ENCODE measurements around the gene GPX2.

- TF ChIP-seq, protein P1, sequence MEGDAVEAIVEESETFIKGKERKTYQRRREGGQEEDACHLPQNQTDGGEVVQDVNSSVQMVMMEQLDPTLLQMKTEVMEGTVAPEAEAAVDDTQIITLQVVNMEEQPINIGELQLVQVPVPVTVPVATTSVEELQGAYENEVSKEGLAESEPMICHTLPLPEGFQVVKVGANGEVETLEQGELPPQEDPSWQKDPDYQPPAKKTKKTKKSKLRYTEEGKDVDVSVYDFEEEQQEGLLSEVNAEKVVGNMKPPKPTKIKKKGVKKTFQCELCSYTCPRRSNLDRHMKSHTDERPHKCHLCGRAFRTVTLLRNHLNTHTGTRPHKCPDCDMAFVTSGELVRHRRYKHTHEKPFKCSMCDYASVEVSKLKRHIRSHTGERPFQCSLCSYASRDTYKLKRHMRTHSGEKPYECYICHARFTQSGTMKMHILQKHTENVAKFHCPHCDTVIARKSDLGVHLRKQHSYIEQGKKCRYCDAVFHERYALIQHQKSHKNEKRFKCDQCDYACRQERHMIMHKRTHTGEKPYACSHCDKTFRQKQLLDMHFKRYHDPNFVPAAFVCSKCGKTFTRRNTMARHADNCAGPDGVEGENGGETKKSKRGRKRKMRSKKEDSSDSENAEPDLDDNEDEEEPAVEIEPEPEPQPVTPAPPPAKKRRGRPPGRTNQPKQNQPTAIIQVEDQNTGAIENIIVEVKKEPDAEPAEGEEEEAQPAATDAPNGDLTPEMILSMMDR (IDR thresholded peaks at IDR 0.05; ENCODE audit: low read depth, low read length, missing input control), result no peak
- no peak for TF ChIP-seq RAD21 (IDR thresholded peaks at IDR 0.05)
- no peak for TF ChIP-seq TAF1 (conservative IDR thresholded peaks at IDR 0.05)
- TF ChIP-seq ATF3 (IDR thresholded peaks at IDR 0.05), result no peak
- no peak for TF ChIP-seq SP1 (IDR thresholded peaks at IDR 0.05)
- TF ChIP-seq ZBTB33 (IDR thresholded peaks at IDR 0.05), result no peak
- no peak for TF ChIP-seq JUND (IDR thresholded peaks at IDR 0.05)
- TF ChIP-seq MAX (IDR thresholded peaks at IDR 0.05), result no peak
- TF ChIP-seq EGR1 (IDR thresholded peaks at IDR 0.05; ENCODE audit: low read depth in 2 of 2), result no peak
- no peak for TF ChIP-seq HNF4A (conservative IDR thresholded peaks at IDR 0.05)
- no peak for TF ChIP-seq HNF4G (IDR thresholded peaks at IDR 0.05)
- no peak for TF ChIP-seq REST (IDR thresholded peaks at IDR 0.05)
Measured at GRCh38 chr14:64979336-64980074, 37.0 kb upstream of the GPX2 start.
